PFSK-1 (cell line): ENCODE measurements around the gene SDC4.

Experiments used
- FOXP2 ChIP-seq: optimal IDR thresholded peaks from 2 replicates; pipeline ENCODE3; 2011; ENCODE audit warnings: borderline replicate concordance, control low read depth, inconsistent platforms; ENCODE audit not compliant: insufficient read depth; ENCODE audit errors: extremely low read length, extremely low read depth
- POLR2AphosphoS5 ChIP-seq: IDR thresholded peaks from 2 replicates; pipeline ENCODE4 v1.6.1; 2012; ENCODE audit warnings: low read depth, mild to moderate bottlenecking, control low read depth, low read length, moderate library complexity
- SIN3A ChIP-seq: IDR thresholded peaks from 2 replicates; pipeline ENCODE4 v1.6.1; 2012; ENCODE audit warnings: mild to moderate bottlenecking, low read length, moderate library complexity, borderline replicate concordance; ENCODE audit not compliant: insufficient read depth
- TAF1 ChIP-seq: IDR thresholded peaks from 2 replicates; pipeline ENCODE4 v1.6.1; 2012; ENCODE audit warnings: low read length, control low read depth, borderline replicate concordance; ENCODE audit not compliant: insufficient read depth
- TF ChIP-seq, protein P1 (sequence below), 2 experiments: IDR thresholded peaks; 2 replicates each; pipeline versions ENCODE4 v1.6.1 to v1.8.0; 2011 to 2012; ENCODE audit warnings: low read depth in 2 of 2, low read length in 2 of 2, control low read depth in 1 of 2, inconsistent platforms in 1 of 2, mild to moderate bottlenecking in 1 of 2, moderate library complexity in 1 of 2; ENCODE audit not compliant: insufficient read depth in 1 of 2

Gene SDC4

DNA sequence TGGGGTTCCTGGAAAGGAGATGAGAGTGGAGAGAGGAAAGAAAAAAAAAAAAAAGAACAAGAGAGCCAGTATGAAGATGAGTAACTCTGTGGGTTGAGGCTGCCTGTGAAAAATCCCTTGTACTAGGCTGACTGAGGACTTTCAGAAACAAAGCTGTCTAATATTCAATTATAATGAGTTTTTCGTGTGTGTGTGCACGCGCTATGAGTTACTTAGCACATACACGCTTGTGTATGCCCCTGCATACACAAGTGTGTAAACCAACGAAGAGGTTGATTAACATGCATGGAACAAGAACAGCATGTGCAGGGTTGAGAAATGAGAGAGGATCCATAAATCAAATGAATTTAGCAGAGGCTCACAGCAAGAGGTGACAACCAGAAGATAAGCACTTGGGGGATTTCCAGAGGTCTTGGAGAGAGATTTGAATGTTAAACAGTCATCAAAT lies 46.4 kb downstream of the SDC4 start:
- TF ChIP-seq SIN3A (no peak), FOXP2 (no peak)

DNA sequence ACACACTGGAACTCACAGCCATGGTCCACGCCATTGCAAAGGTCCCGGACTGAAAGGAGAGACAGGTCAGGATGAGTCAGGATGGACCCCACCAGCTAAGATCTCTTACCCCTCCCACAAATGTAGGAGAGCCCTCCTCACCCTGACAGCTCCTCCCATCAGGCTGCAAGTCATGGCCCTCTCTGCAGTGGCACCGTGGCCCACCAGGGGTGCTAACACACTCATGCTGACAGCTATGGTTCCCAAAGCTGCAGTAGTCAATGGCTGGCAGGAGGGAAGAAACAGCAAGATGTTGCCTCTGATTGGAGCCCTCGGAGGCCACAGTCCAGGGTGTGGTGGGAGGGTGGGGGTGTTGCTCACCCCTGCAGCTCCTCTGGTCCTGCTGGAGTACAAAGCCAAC lies 47.3 kb downstream of the SDC4 start:
- TF ChIP-seq TAF1 (no peak), POLR2AphosphoS5 (no peak), SIN3A (no peak), FOXP2 (no peak)
- TF ChIP-seq, protein P1, sequence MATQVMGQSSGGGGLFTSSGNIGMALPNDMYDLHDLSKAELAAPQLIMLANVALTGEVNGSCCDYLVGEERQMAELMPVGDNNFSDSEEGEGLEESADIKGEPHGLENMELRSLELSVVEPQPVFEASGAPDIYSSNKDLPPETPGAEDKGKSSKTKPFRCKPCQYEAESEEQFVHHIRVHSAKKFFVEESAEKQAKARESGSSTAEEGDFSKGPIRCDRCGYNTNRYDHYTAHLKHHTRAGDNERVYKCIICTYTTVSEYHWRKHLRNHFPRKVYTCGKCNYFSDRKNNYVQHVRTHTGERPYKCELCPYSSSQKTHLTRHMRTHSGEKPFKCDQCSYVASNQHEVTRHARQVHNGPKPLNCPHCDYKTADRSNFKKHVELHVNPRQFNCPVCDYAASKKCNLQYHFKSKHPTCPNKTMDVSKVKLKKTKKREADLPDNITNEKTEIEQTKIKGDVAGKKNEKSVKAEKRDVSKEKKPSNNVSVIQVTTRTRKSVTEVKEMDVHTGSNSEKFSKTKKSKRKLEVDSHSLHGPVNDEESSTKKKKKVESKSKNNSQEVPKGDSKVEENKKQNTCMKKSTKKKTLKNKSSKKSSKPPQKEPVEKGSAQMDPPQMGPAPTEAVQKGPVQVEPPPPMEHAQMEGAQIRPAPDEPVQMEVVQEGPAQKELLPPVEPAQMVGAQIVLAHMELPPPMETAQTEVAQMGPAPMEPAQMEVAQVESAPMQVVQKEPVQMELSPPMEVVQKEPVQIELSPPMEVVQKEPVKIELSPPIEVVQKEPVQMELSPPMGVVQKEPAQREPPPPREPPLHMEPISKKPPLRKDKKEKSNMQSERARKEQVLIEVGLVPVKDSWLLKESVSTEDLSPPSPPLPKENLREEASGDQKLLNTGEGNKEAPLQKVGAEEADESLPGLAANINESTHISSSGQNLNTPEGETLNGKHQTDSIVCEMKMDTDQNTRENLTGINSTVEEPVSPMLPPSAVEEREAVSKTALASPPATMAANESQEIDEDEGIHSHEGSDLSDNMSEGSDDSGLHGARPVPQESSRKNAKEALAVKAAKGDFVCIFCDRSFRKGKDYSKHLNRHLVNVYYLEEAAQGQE (IDR thresholded peaks at IDR 0.05; ENCODE audit: insufficient read depth in 1 of 2, low read depth in 2 of 2, low read length in 2 of 2), result no peak

DNA sequence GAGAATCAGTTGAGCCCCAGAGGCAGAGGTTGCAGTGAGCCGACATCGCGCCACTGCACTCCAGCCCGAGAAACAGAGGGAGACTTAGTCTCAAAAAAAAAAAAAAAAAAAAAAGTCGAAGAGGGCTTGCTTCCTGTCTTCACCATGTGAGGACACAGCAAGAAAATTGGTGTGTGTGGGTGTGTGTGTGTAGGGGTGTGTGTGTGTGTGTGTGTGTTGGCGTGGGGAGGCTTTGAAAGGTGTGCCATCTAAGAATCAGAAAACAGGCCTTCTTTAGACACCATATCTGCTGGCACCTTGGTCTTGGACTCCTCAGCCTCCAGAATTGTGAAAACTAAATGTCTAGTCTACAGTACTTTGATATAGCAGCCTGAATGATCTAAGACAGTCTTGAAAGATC lies 48.4 kb downstream of the SDC4 start:
- TF ChIP-seq SIN3A (no peak), POLR2AphosphoS5 (no peak), TAF1 (no peak), FOXP2 (no peak)
- TF ChIP-seq, protein P1 (IDR thresholded peaks at IDR 0.05; ENCODE audit: insufficient read depth in 1 of 2, low read depth in 2 of 2, low read length in 2 of 2), result no peak

DNA sequence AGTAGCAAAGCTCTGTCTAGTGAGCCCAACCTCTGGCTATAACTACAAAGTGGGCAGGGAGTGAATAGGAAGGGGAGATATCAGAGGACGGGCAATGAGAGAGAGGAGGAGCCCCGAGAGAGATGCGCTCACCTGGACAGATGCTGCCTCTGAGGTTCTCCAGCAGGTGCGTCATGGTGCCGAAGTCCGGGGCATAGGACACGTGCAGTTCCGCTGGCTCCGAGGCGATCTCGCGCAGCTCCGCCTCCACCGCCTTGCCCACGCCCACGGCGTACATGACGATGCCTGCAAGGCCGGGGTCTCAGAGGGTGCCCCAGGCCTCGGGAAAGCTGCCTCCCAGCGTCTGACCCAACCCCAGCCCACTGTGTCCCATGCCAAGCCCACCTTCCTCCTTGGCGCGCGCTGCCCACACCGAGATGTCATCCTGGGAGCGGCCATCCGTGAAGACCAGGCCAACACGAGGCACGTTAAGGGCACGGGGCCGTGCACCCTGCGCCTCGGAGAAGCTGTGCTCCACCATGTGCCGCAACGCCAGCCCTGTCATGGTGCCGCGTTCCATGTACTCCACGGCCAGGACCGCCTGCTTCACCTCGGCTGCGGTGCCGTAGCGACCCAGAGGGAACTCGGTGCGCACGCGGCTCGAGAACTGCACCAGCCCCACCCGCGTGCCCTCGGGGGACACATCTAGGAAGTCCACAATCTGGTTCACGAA lies 50.3 kb downstream of the SDC4 start:
- TF ChIP-seq SIN3A (no peak), TAF1 (no peak), FOXP2 (no peak)
- TF ChIP-seq, protein P1 (IDR thresholded peaks at IDR 0.05; ENCODE audit: insufficient read depth in 1 of 2, low read depth in 2 of 2, low read length in 2 of 2), result no peak

DNA sequence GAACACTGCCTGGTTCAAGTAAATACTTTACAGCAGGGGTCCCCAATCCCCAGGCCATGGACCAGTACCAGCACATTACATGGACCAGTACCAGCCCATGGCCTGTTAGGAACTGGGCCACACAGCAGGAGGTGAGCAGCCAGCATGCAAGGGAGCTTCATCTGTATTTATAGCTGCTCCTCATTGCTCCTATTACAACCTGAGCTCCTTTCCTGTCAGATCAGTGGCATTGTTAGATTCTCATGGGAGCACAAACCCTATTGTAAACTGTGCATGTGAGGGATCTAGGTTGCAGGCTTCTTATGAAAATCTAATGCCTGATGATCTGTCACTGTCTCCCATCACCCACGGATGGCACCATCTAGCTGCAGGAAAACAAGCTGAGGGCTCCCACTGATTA lies 53.6 kb downstream of the SDC4 start:
- TF ChIP-seq, protein P1 (IDR thresholded peaks at IDR 0.05; ENCODE audit: insufficient read depth in 1 of 2, low read depth in 2 of 2, low read length in 2 of 2), result no peak
- TF ChIP-seq TAF1 (no peak), SIN3A (no peak), POLR2AphosphoS5 (no peak), FOXP2 (no peak)
